Heart left ventricle (tissue), 16 donors: Measurements from ENCODE around the gene SLC2A4RG. TPM values are rescaled to one million over a fixed set of nuclear protein-coding genes. Genes with fewer than 3 reads are reported as not detected.
A peak's percentile ranks its signal among the peaks of the same experiment; 100 is the strongest.

Experiments used
- ATAC-seq, 4 donors: fragments of 200-7000 bp; cut with Tn5 transposase; one replicate each; pipeline ENCODE4 v1.9.1; 2020 to 2022; ENCODE audit warnings: moderate library complexity in 4 of 4, mild to moderate bottlenecking in 3 of 4, moderate number of reproducible peaks in 1 of 4
- DNase-seq, 5 donors: peaks; one replicate each; pipeline ENCODE4 v3.0.0-alpha.2; 2020
- H3K27ac ChIP-seq, 12 donors: fragments of 200-600 bp; sonication (generic) in 4 of 12; one replicate each; pipeline versions ENCODE4 v1.5.0 to v1.8.0; 2016 to 2022; ENCODE audit warnings: mild to moderate bottlenecking in 2 of 12
- H3K27me3 ChIP-seq, 9 donors: fragments of 200-600 bp; sonication (generic) in 2 of 9; one replicate each; pipeline versions ENCODE4 v1.5.1 to v1.8.0; 2016 to 2022; ENCODE audit warnings: mild to moderate bottlenecking in 3 of 9
- H3K36me3 ChIP-seq, 9 donors: fragments of 200-600 bp; sonication (generic) in 2 of 9; one replicate each; pipeline versions ENCODE4 v1.5.0 to v1.8.0; 2018 to 2022; ENCODE audit warnings: mild to moderate bottlenecking in 2 of 9
- H3K4me1 ChIP-seq, 12 donors: fragments of 200-600 bp; sonication (generic) in 4 of 12; one replicate each; pipeline versions ENCODE4 v1.5.0 to v1.8.0; 2016 to 2022; ENCODE audit warnings: mild to moderate bottlenecking in 3 of 12
- H3K4me3 ChIP-seq, 12 donors: fragments of 200-600 bp; sonication (generic) in 4 of 12; one replicate each; pipeline versions ENCODE4 v1.5.0 to v1.8.0; 2017 to 2022; ENCODE audit warnings: mild to moderate bottlenecking in 9 of 12, moderate library complexity in 4 of 12
- H3K9me3 ChIP-seq, 12 donors: fragments of 200-600 bp; sonication (generic) in 4 of 12; one replicate each; pipeline versions ENCODE4 v1.5.0 to v1.8.0; 2016 to 2022; ENCODE audit warnings: mild to moderate bottlenecking in 1 of 12
- CTCF ChIP-seq, 12 donors: fragments of 200-600 bp; sonication (generic) in 4 of 12; IDR thresholded peaks; one replicate each; pipeline versions ENCODE4 v1.5.0 to v1.8.0; 2018 to 2022; ENCODE audit warnings: antibody characterized with exemption in 12 of 12, mild to moderate bottlenecking in 5 of 12
- POLR2A ChIP-seq, 2 donors: fragments of 450-650 bp; IDR thresholded peaks; one replicate each; pipeline ENCODE4 v1.6.1; 2017; ENCODE audit warnings: antibody characterized with exemption in 2 of 2, mild to moderate bottlenecking in 2 of 2, moderate library complexity in 2 of 2
- WGBS, 4 donors: extraction: QIAGEN DNeasy Blood & Tissue Kit in 2 of 4; methylation state at CpG; one replicate each; pipeline versions ENCODE4 v1.1.5 to v1.1.7; 2013 to 2018; 5-methylcytosine and 5-hydroxymethylcytosine counted together
- intact Hi-C, 10 donors: fragments of 100-400 bp; cut with DNase I; formaldehyde crosslinking; loops; one replicate each; pipeline versions ENCODE4 v1.11.1 to v1.14.2; 2022
- polyA plus RNA-seq, 2 donors: library from polyadenylated mRNA; stranded (reverse); fragments of 200-250 nt; gene quantifications; one replicate each; pipeline ENCODE4 v1.2.3, GENCODE V29; 2013
- total RNA-seq, 9 donors: library from RNA; depleted of rRNA in 2 of 9; stranded (reverse); fragments of >200 nt in 2 of 9; fragmentation: NEBNext Ultra II Directional in 3 of 9; extraction: Animal tissue kit (Norgen Biotek cat#: 25700) in 3 of 9; gene quantifications; one replicate each; pipeline versions ENCODE4 v1.1.0 to v1.2.4, GENCODE V29; 2016 to 2023
- donor health status: ischemic (EF 13 %, LVEDD 7.1; RV severe dilation, severe dysfunction).
- donor health status: healthy with polysubstance abuse.
- donor health status: DM: no; HTN: yes; CAD: no.
- donor health status: DM: no; HTN: no; CAD: no.
- donor health status: ischemic (EF 25% LVEDD 6.9; RV normal size, moderate dysfunction).
- donor health status: ischemic (EF 25% LVEDD 5.7; RV mildly dilated, moderate dysfunction).
- donor health status: healthy.
- donor health status: DM: yes; HTN: yes; CAD: no.
- donor health status: ischemic (EF 35%, LVEDD 5.7; RV mildly dilated, moderate dysfunction).
- donor health status: nonischemic (EF 11% LVEDD 7.7; RV severe dilation, severe dysfunction).
- donor health status: DM: yes; HTN: yes; CAD: no.
- donor health status: PGD.
- donor health status: ischemic (EF 29% LVEDD 5.4; RV normal size, mild dysfunction).
- donor health status: nonischemic (EF 23%, LVEDD 6.1; RV moderate dilation, normal function).

The SLC2A4RG gene
- total and polyA plus RNA-seq, 11 donors: 18.3 to 82.5 (median 70.7) TPM

GRCh38 chr20:63778857-63779256 is 39.3 kb downstream of the SLC2A4RG start:
- TF ChIP-seq POLR2A (IDR thresholded peaks at IDR 0.05) (no peak), CTCF (IDR thresholded peaks at IDR 0.05) (no peak)
- peak in 2 of 5 donors; percentile 20 to 30 for DNase-seq
- WGBS, 4 donors: 83 to 89% (median 83%) methylated on average over 9 of the region's 9 CpGs
- Histone ChIP-seq H3K36me3 (peaks cover 0 to 27% (median 6%) of the 10 kb centered on the region in 9 donors), H3K4me3 (no peak overlapping the region), H3K4me1 (peaks cover 0 to 19% (median 2%) of the 10 kb centered on the region in 12 donors), H3K27ac (no peak overlapping the region), H3K9me3 (no peaks in the 10 kb centered on the region), H3K27me3 (no peaks in the 10 kb centered on the region)
- ATAC-seq: no peak
- intact Hi-C loops: loop anchor here in 2 of 10 donors (10.0 kb wide), 1 partner anchor 196 kb away; the partner anchor contains the start of gene SAMD10 (in 2 of the 2)

GRCh38 chr20:63781181-63781580 is 41.6 kb downstream of the SLC2A4RG start:
- Histone ChIP-seq H3K4me1 (peaks cover 0 to 13% (median 6%) of the 10 kb centered on the region in 12 donors), H3K4me3 (no peak overlapping the region), H3K27me3 (no peaks in the 10 kb centered on the region), H3K36me3 (peaks cover 0 to 12% (median 0%) of the 10 kb centered on the region in 9 donors), H3K9me3 (no peaks in the 10 kb centered on the region), H3K27ac (no peak overlapping the region)
- ATAC-seq (no peak), DNase-seq (peak in 1 of 5 donors; percentile 16)
- intact Hi-C loops: loop anchor here in 4 of 10 donors (10.0 kb wide), 1 partner anchor 194 kb away; the partner anchor contains the start of gene SAMD10 (in 4 of the 4)
- 88 to 93% (median 91%) methylated on average over 14 of the region's 14 CpGs for WGBS, 4 donors
- TF ChIP-seq POLR2A (IDR thresholded peaks at IDR 0.05) (no peak), CTCF (IDR thresholded peaks at IDR 0.05) (no peak)

GRCh38 chr20:63782051-63782471 is 42.5 kb downstream of the SLC2A4RG start:
- H3K4me3 ChIP-seq: no peak overlapping the region
- peaks cover 0 to 11% (median 0%) of the 10 kb centered on the region in 9 donors for H3K36me3 ChIP-seq
- ATAC-seq (no peak), DNase-seq (peak in 1 of 5 donors; percentile 58)
- 76 to 80% (median 77%) methylated on average over 17 to 18 of the region's 18 CpGs for WGBS, 4 donors
- no peaks in the 10 kb centered on the region for H3K9me3 ChIP-seq
- TF ChIP-seq CTCF (IDR thresholded peaks at IDR 0.05): no peak
- no peak for TF ChIP-seq POLR2A (IDR thresholded peaks at IDR 0.05)
- no peaks in the 10 kb centered on the region for H3K27me3 ChIP-seq
- peaks cover 0 to 22% (median 15%) of the 10 kb centered on the region in 12 donors for H3K4me1 ChIP-seq
- no peak overlapping the region for H3K27ac ChIP-seq
- intact Hi-C loops: loop anchor here in 4 of 10 donors (10.0 kb wide), 1 partner anchor 193 kb away; the partner anchor contains the start of gene SAMD10 (in 4 of the 4)

- TF ChIP-seq POLR2A (IDR thresholded peaks at IDR 0.05) (no peak), CTCF (IDR thresholded peaks at IDR 0.05) (no peak)
- peaks cover 0 to 16% (median 2%) of the 10 kb centered on the region in 9 donors for H3K36me3 ChIP-seq
- no peak overlapping the region for H3K27ac ChIP-seq
- peak in 1 of 5 donors; percentile 46 for DNase-seq
- H3K9me3 ChIP-seq: no peaks in the 10 kb centered on the region
- no peaks in the 10 kb centered on the region for H3K27me3 ChIP-seq
- no peak overlapping the region for H3K4me3 ChIP-seq
- ATAC-seq: no peak
- intact Hi-C loops: loop anchor here in 4 of 10 donors (10.0 kb wide), 1 partner anchor 192 kb away; the partner anchor contains the start of gene SAMD10 (in 4 of the 4)
- peaks cover 0 to 27% (median 18%) of the 10 kb centered on the region in 12 donors for H3K4me1 ChIP-seq
- WGBS, 4 donors: 89 to 93% (median 91%) methylated on average over 7 to 12 of the region's 12 CpGs
Measured at GRCh38 chr20:63782521-63782971, 43.0 kb downstream of the SLC2A4RG start.
